OCI-LY1 (cell line): ENCODE data around the gene ACOT12.

Source experiments
- EZH2 ChIP-seq: fragments of 200-600 bp; sonication (generic), shearing (Covaris generic); IDR thresholded peaks from 2 replicates; pipeline ENCODE4 v1.8.0; 2017; ENCODE audit warnings: borderline replicate concordance, mixed run types, mild to moderate bottlenecking, antibody characterized with exemption, low read length, moderate library complexity, mixed read lengths
- TF ChIP-seq, protein P1 (sequence below): fragments of 200-600 bp; sonication (generic), shearing (Covaris generic); IDR thresholded peaks from 2 replicates; pipeline ENCODE4 v1.5.1; 2017; ENCODE audit warnings: mild to moderate bottlenecking, antibody characterized with exemption, low read length, moderate library complexity, mixed read lengths

DNA sequence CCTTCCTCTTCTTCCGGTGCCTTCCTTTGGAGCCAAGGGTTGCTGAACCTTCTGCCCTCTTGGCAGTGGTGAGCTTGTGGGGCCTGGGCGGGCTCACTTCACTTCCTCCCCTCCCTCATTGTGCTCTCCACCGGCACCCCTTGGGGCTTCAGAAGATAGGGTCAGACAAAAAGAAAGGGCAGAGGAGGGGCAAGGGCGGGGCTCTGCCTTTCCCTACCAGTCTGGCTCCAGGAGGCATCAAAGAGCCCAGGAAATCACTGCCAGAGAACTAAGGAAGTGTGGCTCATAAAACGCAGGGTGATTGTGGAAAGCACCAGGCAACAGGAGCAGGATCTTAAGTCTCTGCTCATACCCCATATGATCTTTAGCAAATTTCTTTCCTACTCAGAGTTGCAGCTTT lies 34.8 kb downstream of the ACOT12 start:
- TF ChIP-seq, protein P1, sequence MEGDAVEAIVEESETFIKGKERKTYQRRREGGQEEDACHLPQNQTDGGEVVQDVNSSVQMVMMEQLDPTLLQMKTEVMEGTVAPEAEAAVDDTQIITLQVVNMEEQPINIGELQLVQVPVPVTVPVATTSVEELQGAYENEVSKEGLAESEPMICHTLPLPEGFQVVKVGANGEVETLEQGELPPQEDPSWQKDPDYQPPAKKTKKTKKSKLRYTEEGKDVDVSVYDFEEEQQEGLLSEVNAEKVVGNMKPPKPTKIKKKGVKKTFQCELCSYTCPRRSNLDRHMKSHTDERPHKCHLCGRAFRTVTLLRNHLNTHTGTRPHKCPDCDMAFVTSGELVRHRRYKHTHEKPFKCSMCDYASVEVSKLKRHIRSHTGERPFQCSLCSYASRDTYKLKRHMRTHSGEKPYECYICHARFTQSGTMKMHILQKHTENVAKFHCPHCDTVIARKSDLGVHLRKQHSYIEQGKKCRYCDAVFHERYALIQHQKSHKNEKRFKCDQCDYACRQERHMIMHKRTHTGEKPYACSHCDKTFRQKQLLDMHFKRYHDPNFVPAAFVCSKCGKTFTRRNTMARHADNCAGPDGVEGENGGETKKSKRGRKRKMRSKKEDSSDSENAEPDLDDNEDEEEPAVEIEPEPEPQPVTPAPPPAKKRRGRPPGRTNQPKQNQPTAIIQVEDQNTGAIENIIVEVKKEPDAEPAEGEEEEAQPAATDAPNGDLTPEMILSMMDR: no peak
- TF ChIP-seq EZH2: no peak
